ENCODE results near the gene SMOC2.

GRCh38 chr6:168558686-168559085 lies 117.7 kb downstream of the SMOC2 start:
- TF ChIP-seq CHD2 (IDR thresholded peaks at IDR 0.05; ENCODE audit: low read length, partially characterized antibody) (no peak), CTCF (IDR thresholded peaks at IDR 0.05) (no peak), POLR2A (IDR thresholded peaks at IDR 0.05; ENCODE audit: low read length) (no peak), NFE2L2 (conservative IDR thresholded peaks at IDR 0.05; ENCODE audit: low read length) (no peak), PHF8 (IDR thresholded peaks at IDR 0.05; ENCODE audit: borderline replicate concordance, low read depth) (no peak), RCOR1 (IDR thresholded peaks at IDR 0.05; ENCODE audit: low read depth, low read length) (no peak), RAD21 (conservative IDR thresholded peaks at IDR 0.05 in 1 of 2, IDR thresholded peaks at IDR 0.05 in 1 of 2) (no peak), EHMT2 (IDR thresholded peaks at IDR 0.05; ENCODE audit: low read depth) (no peak), EP300 (IDR thresholded peaks at IDR 0.05) (no peak), SREBF2 (IDR thresholded peaks at IDR 0.05) (no peak), CEBPB (IDR thresholded peaks at IDR 0.05) (no peak)
- TF ChIP-seq, protein P1, sequence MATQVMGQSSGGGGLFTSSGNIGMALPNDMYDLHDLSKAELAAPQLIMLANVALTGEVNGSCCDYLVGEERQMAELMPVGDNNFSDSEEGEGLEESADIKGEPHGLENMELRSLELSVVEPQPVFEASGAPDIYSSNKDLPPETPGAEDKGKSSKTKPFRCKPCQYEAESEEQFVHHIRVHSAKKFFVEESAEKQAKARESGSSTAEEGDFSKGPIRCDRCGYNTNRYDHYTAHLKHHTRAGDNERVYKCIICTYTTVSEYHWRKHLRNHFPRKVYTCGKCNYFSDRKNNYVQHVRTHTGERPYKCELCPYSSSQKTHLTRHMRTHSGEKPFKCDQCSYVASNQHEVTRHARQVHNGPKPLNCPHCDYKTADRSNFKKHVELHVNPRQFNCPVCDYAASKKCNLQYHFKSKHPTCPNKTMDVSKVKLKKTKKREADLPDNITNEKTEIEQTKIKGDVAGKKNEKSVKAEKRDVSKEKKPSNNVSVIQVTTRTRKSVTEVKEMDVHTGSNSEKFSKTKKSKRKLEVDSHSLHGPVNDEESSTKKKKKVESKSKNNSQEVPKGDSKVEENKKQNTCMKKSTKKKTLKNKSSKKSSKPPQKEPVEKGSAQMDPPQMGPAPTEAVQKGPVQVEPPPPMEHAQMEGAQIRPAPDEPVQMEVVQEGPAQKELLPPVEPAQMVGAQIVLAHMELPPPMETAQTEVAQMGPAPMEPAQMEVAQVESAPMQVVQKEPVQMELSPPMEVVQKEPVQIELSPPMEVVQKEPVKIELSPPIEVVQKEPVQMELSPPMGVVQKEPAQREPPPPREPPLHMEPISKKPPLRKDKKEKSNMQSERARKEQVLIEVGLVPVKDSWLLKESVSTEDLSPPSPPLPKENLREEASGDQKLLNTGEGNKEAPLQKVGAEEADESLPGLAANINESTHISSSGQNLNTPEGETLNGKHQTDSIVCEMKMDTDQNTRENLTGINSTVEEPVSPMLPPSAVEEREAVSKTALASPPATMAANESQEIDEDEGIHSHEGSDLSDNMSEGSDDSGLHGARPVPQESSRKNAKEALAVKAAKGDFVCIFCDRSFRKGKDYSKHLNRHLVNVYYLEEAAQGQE (IDR thresholded peaks at IDR 0.05), result no peak

Data from A549 (cell line).